ENCODE results near the gene STK32C. TPM values are rescaled to one million over a fixed set of nuclear protein-coding genes. Genes with fewer than 3 reads are reported as not detected.

The STK32C gene
- total and polyA plus RNA-seq, 2 of the 4 experiments (the other 2 are of a cell fraction): 5.0 to 8.3 TPM

GRCh38 chr10:132199854-132200311, 107.9 kb downstream of the STK32C start:
- Histone ChIP-seq H3K9me3 (ENCODE audit: control insufficient read depth, insufficient read depth, low read length) (no peaks in the 10 kb centered on the region), H4K20me1 (ENCODE audit: insufficient read depth, low read length) (no peaks in the 10 kb centered on the region; the same call in 1 of the 2 replicates), H3K36me3 (ENCODE audit: control insufficient read depth, insufficient read depth, low read length) (peaks cover 22% of the 10 kb centered on the region), H3K56ac (ENCODE audit: extremely low read depth, insufficient read depth, low read length) (no peak overlapping the region), H2AK9ac (replicated peaks; ENCODE audit: low read depth, low read length, poor library complexity) (no peak overlapping the region), H3K4me1 (ENCODE audit: control insufficient read depth, insufficient read depth, low read length) (no peaks in the 10 kb centered on the region), H3K18ac (ENCODE audit: low read depth, low read length) (no peak overlapping the region), H3K9ac (ENCODE audit: low read depth, low read length) (no peak overlapping the region), H2BK15ac (ENCODE audit: low read depth, low read length) (no peak overlapping the region), H3K27ac (ENCODE audit: insufficient read depth, low read length) (no peak overlapping the region), H3K27me3 (ENCODE audit: control insufficient read depth, insufficient read depth, low read length) (no peaks in the 10 kb centered on the region), H3K9me1 (ENCODE audit: insufficient read depth, low read length) (no peaks in the 10 kb centered on the region), H3K79me1 (ENCODE audit: low read depth in 1 of 2, low read length in 2 of 2) (no peaks in the 10 kb centered on the region), H3K23ac (ENCODE audit: low read depth, low read length) (no peak overlapping the region), H4K91ac (ENCODE audit: insufficient read depth, low read depth, low read length) (no peak overlapping the region), H2AFZ (replicated peaks; ENCODE audit: low read length, poor library complexity) (no peak overlapping the region), H3K4me2 (ENCODE audit: low read depth, low read length) (no peak overlapping the region), H4K5ac (ENCODE audit: low read depth, low read length) (no peak overlapping the region), H3K14ac (replicated peaks; ENCODE audit: low read depth, low read length) (no peak overlapping the region), H4K8ac (ENCODE audit: low read depth in 2 of 2, low read length in 2 of 2) (no peak overlapping the region), H2BK5ac (ENCODE audit: low read depth, low read length, poor library complexity, severe bottlenecking) (no peak overlapping the region), H3K4ac (ENCODE audit: low read depth, low read length) (no peak overlapping the region), H2AK5ac (ENCODE audit: low read depth, low read length) (no peak overlapping the region), H2BK20ac (ENCODE audit: low read depth, low read length) (no peak overlapping the region), H3K4me3 (ENCODE audit: insufficient read depth, low read depth, low read length) (no peak overlapping the region), H2BK120ac (ENCODE audit: low read depth, low read length) (no peak overlapping the region)
- CTCF ChIA-PET: no interaction called here
- DNase-seq: no peak
- BruUV-seq (replicated peaks): no TSS peak
- dilution Hi-C loops (cut with HindIII; ENCODE audit: low sequenced_read_pairs, unreplicated experiment): no loop called here
- ATAC-seq (ENCODE audit: low read depth): no peak
- no CpG with 5 or more reads among the region's 16 CpGs for WGBS, 2 experiments (ENCODE audit: extremely low coverage in 2 of 2, insufficient read length in 1 of 2)
- POLR2A ChIA-PET (ENCODE audit: unreplicated experiment): no interaction called here
- no peak for TF ChIP-seq BHLHE40 (IDR thresholded peaks at IDR 0.05; ENCODE audit: low read depth, low read length)
- no peak for TF ChIP-seq RAD21 (IDR thresholded peaks at IDR 0.05; ENCODE audit: low read length)
- TF ChIP-seq SMC3 (IDR thresholded peaks at IDR 0.05; ENCODE audit: low read depth, low read length): no peak
- no peak for TF ChIP-seq RCOR1 (IDR thresholded peaks at IDR 0.05; ENCODE audit: insufficient replicate concordance, low read length)
- no peak for TF ChIP-seq RFX5 (IDR thresholded peaks at IDR 0.05; ENCODE audit: low read depth, low read length)
- TF ChIP-seq ELK1 (IDR thresholded peaks at IDR 0.05; ENCODE audit: borderline replicate concordance, low read depth, low read length): no peak
- TF ChIP-seq CEBPB (IDR thresholded peaks at IDR 0.05; ENCODE audit: low read depth, low read length): no peak
- no peak for TF ChIP-seq FOS (IDR thresholded peaks at IDR 0.05; ENCODE audit: low read depth, low read length)
- no peak for TF ChIP-seq MXI1 (IDR thresholded peaks at IDR 0.05; ENCODE audit: borderline replicate concordance, low read depth, low read length)
- no peak for TF ChIP-seq USF2 (IDR thresholded peaks at IDR 0.05; ENCODE audit: low read depth, low read length)
- TF ChIP-seq CHD1 (IDR thresholded peaks at IDR 0.05; ENCODE audit: low read depth, low read length): no peak
- intact Hi-C loops (cut with micrococcal nuclease): no loop called here
- in situ Hi-C loops (cut with MboI; ENCODE audit: low sequenced_read_pairs): no loop called here
